HepG2 (cell line): ENCODE results near the gene THAP10. TPM values are rescaled to one million over a fixed set of nuclear protein-coding genes. Genes with fewer than 3 reads are reported as not detected.

Experiments
- ATF2 ChIP-seq: sonication (generic); formaldehyde crosslinking; IDR thresholded peaks from 2 replicates; pipeline ENCODE4 v1.4.0; 2020; ENCODE audit warnings: missing genetic modification reagents
- BCLAF1 ChIP-seq: fragments of 450-650 bp; IDR thresholded peaks from 2 replicates; pipeline ENCODE4 v1.6.1; 2017; ENCODE audit warnings: mild to moderate bottlenecking
- ELF4 ChIP-seq: sonication (generic); formaldehyde crosslinking; IDR thresholded peaks from 2 replicates; pipeline ENCODE4 v1.5.0; 2020; ENCODE audit warnings: missing genetic modification reagents, mild to moderate bottlenecking, moderate library complexity, borderline replicate concordance
- EP300 ChIP-seq, 3 experiments: sonication (generic) in 1 of 3; formaldehyde crosslinking in 1 of 3; IDR thresholded peaks; 2 replicates each; pipeline versions ENCODE4 v1.5.1 to v1.6.1; 2011 to 2020; ENCODE audit warnings: low read depth in 2 of 3, low read length in 2 of 3, borderline replicate concordance in 1 of 3, improper control_type of control experiment in 1 of 3, mild to moderate bottlenecking in 1 of 3, missing genetic modification reagents in 1 of 3, moderate library complexity in 1 of 3
- ETS1 ChIP-seq: sonication (generic); formaldehyde crosslinking; IDR thresholded peaks from 2 replicates; pipeline ENCODE4 v1.4.0; 2020; ENCODE audit warnings: missing genetic modification reagents
- FOXM1 ChIP-seq: sonication (generic); formaldehyde crosslinking; IDR thresholded peaks from 2 replicates; pipeline ENCODE4 v1.5.0; 2020; ENCODE audit warnings: missing genetic modification reagents
- KAT7 ChIP-seq: IDR thresholded peaks from 2 replicates; pipeline ENCODE4 v1.6.1; 2018; ENCODE audit warnings: borderline replicate concordance, missing compliant biosample characterization
- MED1 ChIP-seq: sonication (generic); formaldehyde crosslinking; IDR thresholded peaks from 2 replicates; pipeline ENCODE4 v1.4.0; 2020; ENCODE audit warnings: missing genetic modification reagents
- NFYB ChIP-seq: sonication (generic); formaldehyde crosslinking; IDR thresholded peaks from 2 replicates; pipeline ENCODE4 v1.4.0; 2020; ENCODE audit warnings: missing genetic modification reagents
- PHF20 ChIP-seq: sonication (generic); formaldehyde crosslinking; IDR thresholded peaks from 2 replicates; pipeline ENCODE4 v1.5.0; 2020; ENCODE audit warnings: mild to moderate bottlenecking, missing genetic modification reagents
- REPIN1 ChIP-seq: sonication (generic); formaldehyde crosslinking; IDR thresholded peaks from 2 replicates; pipeline ENCODE4 v1.8.0; 2022; ENCODE audit warnings: missing genetic modification reagents, low read depth, mild to moderate bottlenecking, borderline replicate concordance
- SOX5 ChIP-seq: IDR thresholded peaks from 2 replicates; pipeline ENCODE4 v1.6.1; 2016; ENCODE audit warnings: borderline replicate concordance
- SOX6 ChIP-seq, 2 experiments: fragments of 450-650 bp in 1 of 2; sonication (generic) in 1 of 2; formaldehyde crosslinking in 1 of 2; IDR thresholded peaks; 2 replicates each; pipeline versions ENCODE4 v1.4.0 to v1.6.1; 2017 to 2020; ENCODE audit warnings: antibody characterized with exemption in 1 of 2, mild to moderate bottlenecking in 1 of 2, missing genetic modification reagents in 1 of 2
- U2AF2 ChIP-seq: fragments of 200-400 bp; formaldehyde crosslinking; IDR thresholded peaks from 2 replicates; pipeline ENCODE4 v1.6.1; 2017; ENCODE audit warnings: low read depth, mild to moderate bottlenecking, low read length
- YEATS2 ChIP-seq: sonication (generic); formaldehyde crosslinking; IDR thresholded peaks from 2 replicates; pipeline ENCODE4 v1.4.0; 2020; ENCODE audit warnings: missing genetic modification reagents, borderline replicate concordance
- ZNF333 ChIP-seq: sonication (generic); formaldehyde crosslinking; IDR thresholded peaks from 2 replicates; pipeline ENCODE4 v1.4.0; 2020; ENCODE audit warnings: mild to moderate bottlenecking, missing genetic modification reagents, borderline replicate concordance
- ZNF501 ChIP-seq: sonication (generic); formaldehyde crosslinking; IDR thresholded peaks from 2 replicates; pipeline ENCODE4 v1.5.1; 2020; ENCODE audit warnings: mild to moderate bottlenecking, moderate library complexity, missing genetic modification reagents
- ZNF510 ChIP-seq: sonication (generic); formaldehyde crosslinking; IDR thresholded peaks from 2 replicates; pipeline ENCODE4 v1.4.0; 2020; ENCODE audit warnings: low read depth, mild to moderate bottlenecking, missing genetic modification reagents
- ZNF652 ChIP-seq: IDR thresholded peaks from 2 replicates; pipeline ENCODE4 v1.6.1; 2016; ENCODE audit warnings: low read depth, borderline replicate concordance
- ZNF709 ChIP-seq: sonication (generic); formaldehyde crosslinking; IDR thresholded peaks from 2 replicates; pipeline ENCODE4 v1.5.0; 2020; ENCODE audit warnings: mild to moderate bottlenecking, missing genetic modification reagents
- ZNF775 ChIP-seq: sonication (generic); formaldehyde crosslinking; IDR thresholded peaks from 2 replicates; pipeline ENCODE4 v1.4.0; 2020; ENCODE audit warnings: missing genetic modification reagents, mild to moderate bottlenecking, moderate library complexity, borderline replicate concordance
- ZNF776 ChIP-seq: sonication (generic); formaldehyde crosslinking; IDR thresholded peaks from 2 replicates; pipeline ENCODE4 v1.4.0; 2020; ENCODE audit warnings: mild to moderate bottlenecking, missing genetic modification reagents
- ZSCAN22 ChIP-seq: sonication (generic); formaldehyde crosslinking; IDR thresholded peaks from 2 replicates; pipeline ENCODE4 v1.4.0; 2020; ENCODE audit warnings: mild to moderate bottlenecking, missing genetic modification reagents
- polyA plus RNA-seq, 8 experiments: library from polyadenylated mRNA; depleted of rRNA in 3 of 8; stranded (reverse) in 7 of 8; unstranded in 1 of 8; fragments of >200 nt; fragmentation: Illumina TruSeq in 4 of 8; extraction: Trizol in 4 of 8; gene quantifications; 2 replicates each; pipeline versions ENCODE4 v1.2.1 to v1.2.3, GENCODE V29; 2011 to 2016; ENCODE audit warnings: low read depth in 4 of 8, missing spikeins in 1 of 8, mixed read lengths in 1 of 8; ENCODE audit not compliant: insufficient read depth in 1 of 8
- total RNA-seq, 5 experiments: library from RNA; depleted of rRNA; stranded (reverse); fragments of >200 nt; fragmentation: Illumina TruSeq; extraction: Trizol; gene quantifications; 2 replicates each; pipeline ENCODE4 v1.2.3, GENCODE V29; 2016; ENCODE audit warnings: low read depth in 1 of 5

THAP10 gene
- total and polyA plus RNA-seq, 2 of the 13 experiments (the other 11 are each of a cell fraction or from before 2014, with no cell fraction given) = 0.64 to 0.69 TPM

GRCh38 chr15:70892002-70892911 is at the start of gene THAP10, which contains the start of gene LRRC49 (continued):
- no peak for TF ChIP-seq ETS1 (CRISPR knock-in tag)
- TF ChIP-seq BCLAF1 = no peak
- no peak for TF ChIP-seq SOX6 (IDR thresholded peaks at IDR 0.05)
- TF ChIP-seq SOX6 (CRISPR knock-in tag; IDR thresholded peaks at IDR 0.05) = peak; percentile 42
- TF ChIP-seq ELF4 = no peak
- no peak for TF ChIP-seq ZNF652
- no peak for TF ChIP-seq EP300 (IDR thresholded peaks at IDR 0.05; ENCODE audit: low read depth in 2 of 2, low read length in 2 of 2)
- TF ChIP-seq EP300 (CRISPR knock-in tag; IDR thresholded peaks at IDR 0.05; ENCODE audit: borderline replicate concordance) = 0 out of 2 replicates have a peak, but pooled peaks have one; percentile 7
- TF ChIP-seq ZSCAN22 (CRISPR knock-in tag) = no peak
- peak; percentile 63; the same call in 1 of the 2 replicates for TF ChIP-seq ZNF501 (CRISPR knock-in tag)
- no peak; the same call in 1 of the 2 replicates for TF ChIP-seq ZNF775
- TF ChIP-seq U2AF2 = peak; percentile 91
- TF ChIP-seq NFYB (CRISPR knock-in tag) = peak; percentile 62
- TF ChIP-seq KAT7 (CRISPR knock-in tag) = 0 out of 2 replicates have a peak, but pooled peaks have one; percentile 40
- no peak for TF ChIP-seq ZNF510 (CRISPR knock-in tag)
- TF ChIP-seq FOXM1 (CRISPR knock-in tag) = no peak
- 0 out of 2 replicates have a peak, but pooled peaks have one; percentile 65 for TF ChIP-seq ATF2
- TF ChIP-seq SOX5 = peak; percentile 6; the same call in 1 of the 2 replicates
- no peak for TF ChIP-seq MED1 (CRISPR knock-in tag)
- TF ChIP-seq YEATS2 (CRISPR knock-in tag) = peak; percentile 58
- peak; percentile 57 for TF ChIP-seq ZNF776
- TF ChIP-seq ZNF709 (CRISPR knock-in tag) = 0 out of 2 replicates have a peak, but pooled peaks have one; percentile 46
- TF ChIP-seq REPIN1 (CRISPR knock-in tag) = peak; percentile 31; the same call in 1 of the 2 replicates
- TF ChIP-seq ZNF333 (CRISPR knock-in tag) = 0 out of 2 replicates have a peak, but pooled peaks have one; percentile 36
- TF ChIP-seq PHF20 (CRISPR knock-in tag) = peak; percentile 83
